ENCODE measurements around the gene LPAR3. TPM values are rescaled to one million over a fixed set of nuclear protein-coding genes. Genes with fewer than 3 reads are reported as not detected.

Gene LPAR3
- total and polyA plus RNA-seq, 2 experiments from 2014 or later = 10.4 to 36.9 TPM

DNA sequence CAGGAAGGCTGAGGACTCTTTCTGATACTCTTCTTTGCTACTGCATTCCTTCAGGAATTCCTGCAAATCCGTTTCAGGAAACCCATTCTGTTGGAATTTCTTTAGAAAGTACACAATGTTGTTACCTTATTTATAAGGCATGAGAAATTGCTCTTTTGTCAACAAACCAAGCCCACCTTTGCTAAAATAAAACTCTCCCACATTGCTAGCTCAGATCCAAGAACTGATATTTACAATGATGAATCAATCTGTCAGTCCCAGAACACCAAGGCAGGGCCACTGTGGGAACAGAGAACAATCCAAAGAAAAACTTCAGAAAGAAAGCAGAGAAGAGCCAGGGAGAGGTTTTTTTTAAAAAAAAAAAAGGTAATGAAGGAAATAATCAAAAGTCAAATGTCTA, 36.6 kb upstream of the LPAR3 start:
- ATAC-seq = no peak
- Mint-ChIP-seq H3K27ac (no peak overlapping the region), H3K27me3 (ENCODE audit: insufficient read depth, low read depth, poor library complexity) (no peaks in the 10 kb centered on the region)

More for the DNA sequence above, 36.6 kb upstream of the LPAR3 start:
- Histone ChIP-seq H3K4me2 (no peak overlapping the region), H3K27me3 (ENCODE audit: insufficient read depth) (no peaks in the 10 kb centered on the region), H3K79me2 (replicated peaks; ENCODE audit: insufficient read depth) (no peaks in the 10 kb centered on the region), H4K20me1 (replicated peaks; ENCODE audit: insufficient read depth) (no peaks in the 10 kb centered on the region), H3K9me2 (ENCODE audit: insufficient read depth) (peaks cover 3% of the 10 kb centered on the region; the same call in 1 of the 2 replicates), H3K36me3 (ENCODE audit: insufficient read depth) (no peaks in the 10 kb centered on the region; the same call in 1 of the 2 replicates), H2AFZ (no peak overlapping the region), H3K4me1 (ENCODE audit: insufficient read depth) (no peaks in the 10 kb centered on the region; the same call in 1 of the 2 replicates), H3K27ac (ENCODE audit: low read depth) (0 out of 2 replicates have a peak overlapping the region, but pooled peaks have one; percentile 63), H3K4me3 (no peak overlapping the region), H3F3A (replicated peaks; ENCODE audit: low read depth) (no peaks in the 10 kb centered on the region)
- H3K9me3 Mint-ChIP-seq = no peaks in the 10 kb centered on the region
- TF ChIP-seq ZNF331 (CRISPR knock-in tag; IDR thresholded peaks at IDR 0.05; ENCODE audit: low read depth) (no peak), EZH2 (IDR thresholded peaks at IDR 0.05; ENCODE audit: low read depth, unreplicated experiment) (no peak), EZH2phosphoT487 (IDR thresholded peaks at IDR 0.05; ENCODE audit: unreplicated experiment) (no peak), STAT1 (IDR thresholded peaks at IDR 0.05; ENCODE audit: unreplicated experiment) (no peak), NANOG (IDR thresholded peaks at IDR 0.05; ENCODE audit: borderline replicate concordance) (no peak), POLR2AphosphoS5 (IDR thresholded peaks at IDR 0.05; ENCODE audit: low read depth) (no peak), JUNB (IDR thresholded peaks at IDR 0.05; ENCODE audit: unreplicated experiment) (no peak), ZNF114 (CRISPR knock-in tag; IDR thresholded peaks at IDR 0.05) (no peak), CREB1 (CRISPR knock-in tag; IDR thresholded peaks at IDR 0.05; ENCODE audit: low read depth) (no peak)
- TF ChIP-seq, protein P1, sequence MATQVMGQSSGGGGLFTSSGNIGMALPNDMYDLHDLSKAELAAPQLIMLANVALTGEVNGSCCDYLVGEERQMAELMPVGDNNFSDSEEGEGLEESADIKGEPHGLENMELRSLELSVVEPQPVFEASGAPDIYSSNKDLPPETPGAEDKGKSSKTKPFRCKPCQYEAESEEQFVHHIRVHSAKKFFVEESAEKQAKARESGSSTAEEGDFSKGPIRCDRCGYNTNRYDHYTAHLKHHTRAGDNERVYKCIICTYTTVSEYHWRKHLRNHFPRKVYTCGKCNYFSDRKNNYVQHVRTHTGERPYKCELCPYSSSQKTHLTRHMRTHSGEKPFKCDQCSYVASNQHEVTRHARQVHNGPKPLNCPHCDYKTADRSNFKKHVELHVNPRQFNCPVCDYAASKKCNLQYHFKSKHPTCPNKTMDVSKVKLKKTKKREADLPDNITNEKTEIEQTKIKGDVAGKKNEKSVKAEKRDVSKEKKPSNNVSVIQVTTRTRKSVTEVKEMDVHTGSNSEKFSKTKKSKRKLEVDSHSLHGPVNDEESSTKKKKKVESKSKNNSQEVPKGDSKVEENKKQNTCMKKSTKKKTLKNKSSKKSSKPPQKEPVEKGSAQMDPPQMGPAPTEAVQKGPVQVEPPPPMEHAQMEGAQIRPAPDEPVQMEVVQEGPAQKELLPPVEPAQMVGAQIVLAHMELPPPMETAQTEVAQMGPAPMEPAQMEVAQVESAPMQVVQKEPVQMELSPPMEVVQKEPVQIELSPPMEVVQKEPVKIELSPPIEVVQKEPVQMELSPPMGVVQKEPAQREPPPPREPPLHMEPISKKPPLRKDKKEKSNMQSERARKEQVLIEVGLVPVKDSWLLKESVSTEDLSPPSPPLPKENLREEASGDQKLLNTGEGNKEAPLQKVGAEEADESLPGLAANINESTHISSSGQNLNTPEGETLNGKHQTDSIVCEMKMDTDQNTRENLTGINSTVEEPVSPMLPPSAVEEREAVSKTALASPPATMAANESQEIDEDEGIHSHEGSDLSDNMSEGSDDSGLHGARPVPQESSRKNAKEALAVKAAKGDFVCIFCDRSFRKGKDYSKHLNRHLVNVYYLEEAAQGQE (IDR thresholded peaks at IDR 0.05; ENCODE audit: unreplicated experiment) = no peak
- TF ChIP-seq, protein P2, sequence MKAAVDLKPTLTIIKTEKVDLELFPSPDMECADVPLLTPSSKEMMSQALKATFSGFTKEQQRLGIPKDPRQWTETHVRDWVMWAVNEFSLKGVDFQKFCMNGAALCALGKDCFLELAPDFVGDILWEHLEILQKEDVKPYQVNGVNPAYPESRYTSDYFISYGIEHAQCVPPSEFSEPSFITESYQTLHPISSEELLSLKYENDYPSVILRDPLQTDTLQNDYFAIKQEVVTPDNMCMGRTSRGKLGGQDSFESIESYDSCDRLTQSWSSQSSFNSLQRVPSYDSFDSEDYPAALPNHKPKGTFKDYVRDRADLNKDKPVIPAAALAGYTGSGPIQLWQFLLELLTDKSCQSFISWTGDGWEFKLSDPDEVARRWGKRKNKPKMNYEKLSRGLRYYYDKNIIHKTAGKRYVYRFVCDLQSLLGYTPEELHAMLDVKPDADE (IDR thresholded peaks at IDR 0.05) = no peak
- TF ChIP-seq, protein P3, sequence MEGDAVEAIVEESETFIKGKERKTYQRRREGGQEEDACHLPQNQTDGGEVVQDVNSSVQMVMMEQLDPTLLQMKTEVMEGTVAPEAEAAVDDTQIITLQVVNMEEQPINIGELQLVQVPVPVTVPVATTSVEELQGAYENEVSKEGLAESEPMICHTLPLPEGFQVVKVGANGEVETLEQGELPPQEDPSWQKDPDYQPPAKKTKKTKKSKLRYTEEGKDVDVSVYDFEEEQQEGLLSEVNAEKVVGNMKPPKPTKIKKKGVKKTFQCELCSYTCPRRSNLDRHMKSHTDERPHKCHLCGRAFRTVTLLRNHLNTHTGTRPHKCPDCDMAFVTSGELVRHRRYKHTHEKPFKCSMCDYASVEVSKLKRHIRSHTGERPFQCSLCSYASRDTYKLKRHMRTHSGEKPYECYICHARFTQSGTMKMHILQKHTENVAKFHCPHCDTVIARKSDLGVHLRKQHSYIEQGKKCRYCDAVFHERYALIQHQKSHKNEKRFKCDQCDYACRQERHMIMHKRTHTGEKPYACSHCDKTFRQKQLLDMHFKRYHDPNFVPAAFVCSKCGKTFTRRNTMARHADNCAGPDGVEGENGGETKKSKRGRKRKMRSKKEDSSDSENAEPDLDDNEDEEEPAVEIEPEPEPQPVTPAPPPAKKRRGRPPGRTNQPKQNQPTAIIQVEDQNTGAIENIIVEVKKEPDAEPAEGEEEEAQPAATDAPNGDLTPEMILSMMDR (conservative IDR thresholded peaks at IDR 0.05; ENCODE audit: low read depth in 2 of 2) = no peak
- TF ChIP-seq, protein P4, sequence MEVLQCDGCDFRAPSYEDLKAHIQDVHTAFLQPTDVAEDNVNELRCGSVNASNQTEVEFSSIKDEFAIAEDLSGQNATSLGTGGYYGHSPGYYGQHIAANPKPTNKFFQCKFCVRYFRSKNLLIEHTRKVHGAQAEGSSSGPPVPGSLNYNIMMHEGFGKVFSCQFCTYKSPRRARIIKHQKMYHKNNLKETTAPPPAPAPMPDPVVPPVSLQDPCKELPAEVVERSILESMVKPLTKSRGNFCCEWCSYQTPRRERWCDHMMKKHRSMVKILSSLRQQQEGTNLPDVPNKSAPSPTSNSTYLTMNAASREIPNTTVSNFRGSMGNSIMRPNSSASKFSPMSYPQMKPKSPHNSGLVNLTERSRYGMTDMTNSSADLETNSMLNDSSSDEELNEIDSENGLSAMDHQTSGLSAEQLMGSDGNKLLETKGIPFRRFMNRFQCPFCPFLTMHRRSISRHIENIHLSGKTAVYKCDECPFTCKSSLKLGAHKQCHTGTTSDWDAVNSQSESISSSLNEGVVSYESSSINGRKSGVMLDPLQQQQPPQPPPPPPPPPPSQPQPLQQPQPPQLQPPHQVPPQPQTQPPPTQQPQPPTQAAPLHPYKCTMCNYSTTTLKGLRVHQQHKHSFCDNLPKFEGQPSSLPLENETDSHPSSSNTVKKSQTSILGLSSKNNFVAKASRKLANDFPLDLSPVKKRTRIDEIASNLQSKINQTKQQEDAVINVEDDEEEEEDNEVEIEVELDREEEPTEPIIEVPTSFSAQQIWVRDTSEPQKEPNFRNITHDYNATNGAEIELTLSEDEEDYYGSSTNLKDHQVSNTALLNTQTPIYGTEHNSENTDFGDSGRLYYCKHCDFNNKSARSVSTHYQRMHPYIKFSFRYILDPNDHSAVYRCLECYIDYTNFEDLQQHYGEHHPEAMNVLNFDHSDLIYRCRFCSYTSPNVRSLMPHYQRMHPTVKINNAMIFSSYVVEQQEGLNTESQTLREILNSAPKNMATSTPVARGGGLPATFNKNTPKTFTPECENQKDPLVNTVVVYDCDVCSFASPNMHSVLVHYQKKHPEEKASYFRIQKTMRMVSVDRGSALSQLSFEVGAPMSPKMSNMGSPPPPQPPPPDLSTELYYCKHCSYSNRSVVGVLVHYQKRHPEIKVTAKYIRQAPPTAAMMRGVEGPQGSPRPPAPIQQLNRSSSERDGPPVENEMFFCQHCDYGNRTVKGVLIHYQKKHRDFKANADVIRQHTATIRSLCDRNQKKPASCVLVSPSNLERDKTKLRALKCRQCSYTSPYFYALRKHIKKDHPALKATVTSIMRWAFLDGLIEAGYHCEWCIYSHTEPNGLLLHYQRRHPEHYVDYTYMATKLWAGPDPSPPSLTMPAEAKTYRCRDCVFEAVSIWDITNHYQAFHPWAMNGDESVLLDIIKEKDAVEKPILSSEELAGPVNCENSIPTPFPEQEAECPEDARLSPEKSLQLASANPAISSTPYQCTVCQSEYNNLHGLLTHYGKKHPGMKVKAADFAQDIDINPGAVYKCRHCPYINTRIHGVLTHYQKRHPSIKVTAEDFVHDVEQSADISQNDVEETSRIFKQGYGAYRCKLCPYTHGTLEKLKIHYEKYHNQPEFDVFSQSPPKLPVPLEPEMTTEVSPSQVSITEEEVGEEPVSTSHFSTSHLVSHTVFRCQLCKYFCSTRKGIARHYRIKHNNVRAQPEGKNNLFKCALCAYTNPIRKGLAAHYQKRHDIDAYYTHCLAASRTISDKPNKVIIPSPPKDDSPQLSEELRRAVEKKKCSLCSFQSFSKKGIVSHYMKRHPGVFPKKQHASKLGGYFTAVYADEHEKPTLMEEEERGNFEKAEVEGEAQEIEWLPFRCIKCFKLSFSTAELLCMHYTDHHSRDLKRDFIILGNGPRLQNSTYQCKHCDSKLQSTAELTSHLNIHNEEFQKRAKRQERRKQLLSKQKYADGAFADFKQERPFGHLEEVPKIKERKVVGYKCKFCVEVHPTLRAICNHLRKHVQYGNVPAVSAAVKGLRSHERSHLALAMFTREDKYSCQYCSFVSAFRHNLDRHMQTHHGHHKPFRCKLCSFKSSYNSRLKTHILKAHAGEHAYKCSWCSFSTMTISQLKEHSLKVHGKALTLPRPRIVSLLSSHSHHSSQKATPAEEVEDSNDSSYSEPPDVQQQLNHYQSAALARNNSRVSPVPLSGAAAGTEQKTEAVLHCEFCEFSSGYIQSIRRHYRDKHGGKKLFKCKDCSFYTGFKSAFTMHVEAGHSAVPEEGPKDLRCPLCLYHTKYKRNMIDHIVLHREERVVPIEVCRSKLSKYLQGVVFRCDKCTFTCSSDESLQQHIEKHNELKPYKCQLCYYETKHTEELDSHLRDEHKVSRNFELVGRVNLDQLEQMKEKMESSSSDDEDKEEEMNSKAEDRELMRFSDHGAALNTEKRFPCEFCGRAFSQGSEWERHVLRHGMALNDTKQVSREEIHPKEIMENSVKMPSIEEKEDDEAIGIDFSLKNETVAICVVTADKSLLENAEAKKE (CRISPR knock-in tag; IDR thresholded peaks at IDR 0.05) = no peak
- DNase-seq (ENCODE audit: low spot score) = peak; percentile 44
- H3K36me3 Mint-ChIP-seq (ENCODE audit: low read depth) = no peaks in the 10 kb centered on the region
- no peak overlapping the region for H3K4me3 Mint-ChIP-seq
- peaks cover 2% of the 10 kb centered on the region; the same call in 2 of the 3 replicates for H3K4me1 Mint-ChIP-seq

Data from GM23338 (cell line).